HL-60 (cell line): ENCODE results near the gene HSPD1.

ENCODE experiments used
- DNase-seq, 2 experiments: peaks; one replicate each; pipeline ENCODE4 v3.0.0-alpha.2; 2010 to 2020; ENCODE audit warnings: low read depth in 1 of 2, low spot score in 1 of 2
- H3K27ac ChIP-seq: fragments of 250-450 bp; sonication (Bioruptor Pico); replicated peaks from 2 replicates; pipeline ENCODE4 v1.5.1; 2020; ENCODE audit warnings: mild to moderate bottlenecking, moderate library complexity
- H3K27me3 ChIP-seq: fragments of 250-450 bp; sonication (Bioruptor Pico); 2 replicates; pipeline ENCODE4 v1.5.1; 2021; ENCODE audit warnings: mild to moderate bottlenecking, moderate library complexity; ENCODE audit not compliant: insufficient read depth, poor library complexity, severe bottlenecking
- H3K4me3 ChIP-seq: replicated peaks from 2 replicates; pipeline ENCODE4 v1.5.1; 2011; ENCODE audit warnings: mild to moderate bottlenecking, control low read depth, low read length; ENCODE audit not compliant: insufficient read depth
- CTCF ChIP-seq: IDR thresholded peaks from one replicate; pipeline ENCODE4 v1.5.1; 2011; ENCODE audit warnings: low read length, control low read depth, inconsistent platforms; ENCODE audit not compliant: insufficient read depth
- GABPA ChIP-seq: IDR thresholded peaks from 2 replicates; pipeline ENCODE4 v1.6.1; 2012; ENCODE audit warnings: low read depth
- POLR2AphosphoS5 ChIP-seq: IDR thresholded peaks from 2 replicates; pipeline ENCODE4 v1.6.1; 2012; ENCODE audit warnings: low read depth
- REST ChIP-seq: IDR thresholded peaks from 2 replicates; pipeline ENCODE4 v1.6.1; 2012; ENCODE audit warnings: low read depth; ENCODE audit not compliant: insufficient replicate concordance
- SPI1 ChIP-seq: IDR thresholded peaks from 2 replicates; pipeline ENCODE4 v1.6.1; 2012; ENCODE audit warnings: low read depth, mild to moderate bottlenecking, borderline replicate concordance
- long read RNA-seq: library from polyadenylated mRNA; unstranded; transcript quantifications from one replicate; pipeline ENCODE4 v2.0.0, GENCODE V29; 2020

HSPD1 gene
- long read RNA-seq, transcript HSPD1-202 (12 exons, 2,455 nt): major isoform, 2,105 of 3,830 reads
- long read RNA-seq, transcript HSPD1-210 (3 exons, 714 nt): minor isoform, 7 of 3,830 reads
- long read RNA-seq, partial matches to known transcripts: 1,627 of 3,830 reads
- long read RNA-seq, other reads (novel, unspliced or antisense): 89 of 3,830 reads

- Histone ChIP-seq H3K27ac (peak within 1 kb of the TSS; percentile 95), H3K27me3 (no peaks in the 10 kb centered on the region), H3K4me3 (peak within 1 kb of the TSS; percentile 81)
- TF ChIP-seq CTCF: no peak
- TF ChIP-seq GABPA: peak; percentile 77
- peak; percentile 87 for TF ChIP-seq POLR2AphosphoS5
- peak; percentile 86 for TF ChIP-seq SPI1
- peak; percentile 71 for TF ChIP-seq REST
- DNase-seq: peak; percentile 97 to 99
These were observed at the start of gene HSPD1, which contains the start of gene HSPE1 for GRCh38 chr2:197499594-197500502. TSS of gene HSPD1 (minus strand) at chr2:197499840. CDS start at chr2:197498848, 992 bp downstream. TSS of gene HSPE1 (plus strand) at chr2:197500379. CDS start at chr2:197500437, 58 bp downstream.

- Histone ChIP-seq H3K27ac (no peak overlapping the region), H3K4me3 (no peak overlapping the region), H3K27me3 (no peaks in the 10 kb centered on the region)
- no peak for DNase-seq
- TF ChIP-seq REST (no peak), CTCF (no peak), POLR2AphosphoS5 (no peak), SPI1 (no peak), GABPA (no peak)
These were observed 48.9 kb upstream of the HSPD1 start for GRCh38 chr2:197548582-197548981.

GRCh38 chr2:197547163-197547900 lies 47.7 kb upstream of the HSPD1 start:
- no peak overlapping the region for H3K27ac ChIP-seq
- DNase-seq: no peak
- H3K4me3 ChIP-seq: no peak overlapping the region
- no peak for TF ChIP-seq CTCF
- H3K27me3 ChIP-seq: no peaks in the 10 kb centered on the region
